Stomach (tissue), 9 donors: ENCODE results near the gene RAB36. TPM values are rescaled to one million over a fixed set of nuclear protein-coding genes. Genes with fewer than 3 reads are reported as not detected.

Experiments
- DNase-seq, 2 donors: peaks; one replicate each; pipeline versions ENCODE4 v3.0.0 to v3.0.0-alpha.2; 2013 to 2019
- H3K27ac ChIP-seq, 5 donors: fragments of 200-600 bp in 4 of 5; sonication (generic) in 4 of 5; one replicate each; pipeline ENCODE4 v1.5.1; 2013 to 2019; ENCODE audit warnings: mild to moderate bottlenecking in 1 of 5, moderate library complexity in 1 of 5
- H3K27me3 ChIP-seq, 3 donors: fragments of 200-600 bp; sonication (generic); one replicate each; pipeline ENCODE4 v1.5.1; 2017 to 2019; ENCODE audit warnings: mixed run types in 1 of 3
- H3K36me3 ChIP-seq, 4 donors: fragments of 200-600 bp; sonication (generic); 1 replicate in 3 of 4; 2 replicates in 1 of 4; pipeline ENCODE4 v1.5.1; 2016 to 2019
- H3K4me1 ChIP-seq, 4 donors: fragments of 200-600 bp; sonication (generic); one replicate each; pipeline ENCODE4 v1.5.1; 2016 to 2019
- H3K4me3 ChIP-seq, 4 donors: fragments of 200-600 bp; sonication (generic) in 3 of 4; one replicate each; pipeline ENCODE4 v1.5.1; 2016 to 2019; ENCODE audit warnings: mild to moderate bottlenecking in 1 of 4
- H3K9me3 ChIP-seq, 4 donors: fragments of 200-600 bp; sonication (generic); one replicate each; pipeline ENCODE4 v1.5.1; 2016 to 2019
- EP300 ChIP-seq: sonication (generic); formaldehyde crosslinking; IDR thresholded peaks from one replicate; pipeline ENCODE4 v1.6.1; 2017; ENCODE audit warnings: antibody characterized with exemption
- POLR2A ChIP-seq, 4 donors: fragments of 450-650 bp; IDR thresholded peaks; one replicate each; pipeline ENCODE4 v1.6.1; 2016; ENCODE audit warnings: antibody characterized with exemption in 4 of 4, control low read depth in 2 of 4, mild to moderate bottlenecking in 1 of 4, moderate library complexity in 1 of 4
- POLR2AphosphoS5 ChIP-seq, 3 donors: sonication (generic); formaldehyde crosslinking; IDR thresholded peaks; one replicate each; pipeline ENCODE4 v1.6.1; 2016; ENCODE audit warnings: antibody characterized with exemption in 3 of 3
- WGBS, 5 donors: extraction: QIAGEN DNeasy Blood & Tissue Kit in 3 of 5; methylation state at CpG; one replicate each; pipeline versions ENCODE4 v1.1.5 to v1.1.7; 2013 to 2018; 5-methylcytosine and 5-hydroxymethylcytosine counted together
- intact Hi-C: fragments of 100-400 bp; cut with DNase I; formaldehyde crosslinking; loops from one replicate; pipeline ENCODE4 v1.15.1; 2023; ENCODE audit warnings: low total_unique reads
- polyA plus RNA-seq, 3 donors: library from polyadenylated mRNA; stranded (reverse); fragments of 200-250 nt; gene quantifications; one replicate each; pipeline ENCODE4 v1.2.3, GENCODE V29; 2013
- total RNA-seq, 5 donors: library from RNA; depleted of rRNA; stranded (reverse); fragments of >200 nt; gene quantifications; one replicate each; pipeline versions ENCODE4 v1.1.0 to v1.2.3, GENCODE V29; 2014 to 2016
- TF ChIP-seq, protein P1 (sequence below), 7 experiments: fragments of 450-650 bp in 4 of 7; fragments of 200-600 bp in 3 of 7; sonication (generic) in 3 of 7; IDR thresholded peaks; one replicate each; pipeline ENCODE4 v1.5.1; 2016 to 2019; ENCODE audit warnings: antibody characterized with exemption in 7 of 7, control low read depth in 2 of 7, mild to moderate bottlenecking in 1 of 7
- donor health status: healthy with polysubstance abuse.
- donor health status: Bipolar disorder and iron deficiency.
- donor health status: healthy.

The RAB36 gene
- total and polyA plus RNA-seq, 8 donors = 0.58 to 7.6 (median 1.6) TPM; not detected in 1

DNA sequence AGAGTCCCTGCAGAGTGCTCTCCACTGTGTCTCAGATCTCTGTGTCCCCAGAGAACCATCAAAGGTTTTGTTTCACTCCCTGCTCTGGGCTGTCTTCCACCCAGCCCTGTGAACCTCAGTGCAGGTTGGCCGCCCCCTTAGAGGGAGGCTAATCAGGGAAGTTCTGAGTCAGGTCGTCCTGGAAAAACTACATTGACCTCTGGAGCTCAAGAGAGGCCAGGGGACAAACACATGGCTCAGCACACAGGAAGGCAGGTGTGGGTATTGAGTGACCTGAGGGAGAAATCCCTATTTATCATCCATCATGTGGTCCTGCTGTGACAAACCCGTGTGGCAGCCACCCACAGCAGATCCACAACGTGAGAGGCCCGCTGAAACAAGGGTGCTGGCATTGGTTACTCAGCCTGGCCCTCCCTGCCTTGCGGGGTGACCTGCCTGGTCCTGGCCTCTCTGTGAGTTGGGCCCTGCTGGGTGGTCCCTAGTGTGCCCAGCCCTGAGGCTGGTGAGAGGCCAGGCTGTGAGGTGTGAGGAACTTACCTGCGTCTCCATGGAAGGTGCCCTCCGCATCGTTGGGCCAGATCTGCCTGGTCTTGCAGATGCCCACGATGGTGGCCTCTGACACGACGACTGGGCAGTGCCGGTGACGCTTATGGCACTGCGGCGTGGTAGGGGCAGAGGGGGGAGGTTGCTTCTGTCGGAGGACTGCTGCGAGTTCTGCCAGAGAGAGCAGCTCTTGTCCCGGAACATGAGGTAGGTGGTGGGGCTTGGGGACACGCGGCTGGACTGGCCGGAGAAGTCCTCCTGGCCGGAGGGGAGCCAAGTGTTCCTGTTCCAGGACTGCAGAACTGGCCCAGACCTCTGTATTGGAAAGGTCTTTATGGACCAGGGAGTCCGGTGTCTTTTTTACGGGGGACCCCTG, 34.4 kb downstream of the RAB36 start:
- peaks cover 46 to 65% (median 60%) of the 10 kb centered on the region in 4 donors for H3K4me1 ChIP-seq
- TF ChIP-seq, protein P1, sequence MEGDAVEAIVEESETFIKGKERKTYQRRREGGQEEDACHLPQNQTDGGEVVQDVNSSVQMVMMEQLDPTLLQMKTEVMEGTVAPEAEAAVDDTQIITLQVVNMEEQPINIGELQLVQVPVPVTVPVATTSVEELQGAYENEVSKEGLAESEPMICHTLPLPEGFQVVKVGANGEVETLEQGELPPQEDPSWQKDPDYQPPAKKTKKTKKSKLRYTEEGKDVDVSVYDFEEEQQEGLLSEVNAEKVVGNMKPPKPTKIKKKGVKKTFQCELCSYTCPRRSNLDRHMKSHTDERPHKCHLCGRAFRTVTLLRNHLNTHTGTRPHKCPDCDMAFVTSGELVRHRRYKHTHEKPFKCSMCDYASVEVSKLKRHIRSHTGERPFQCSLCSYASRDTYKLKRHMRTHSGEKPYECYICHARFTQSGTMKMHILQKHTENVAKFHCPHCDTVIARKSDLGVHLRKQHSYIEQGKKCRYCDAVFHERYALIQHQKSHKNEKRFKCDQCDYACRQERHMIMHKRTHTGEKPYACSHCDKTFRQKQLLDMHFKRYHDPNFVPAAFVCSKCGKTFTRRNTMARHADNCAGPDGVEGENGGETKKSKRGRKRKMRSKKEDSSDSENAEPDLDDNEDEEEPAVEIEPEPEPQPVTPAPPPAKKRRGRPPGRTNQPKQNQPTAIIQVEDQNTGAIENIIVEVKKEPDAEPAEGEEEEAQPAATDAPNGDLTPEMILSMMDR (IDR thresholded peaks at IDR 0.05) = no peak
- TF ChIP-seq EP300 (no peak), POLR2A (IDR thresholded peaks at IDR 0.05) (no peak), POLR2AphosphoS5 (IDR thresholded peaks at IDR 0.05) (no peak)
- peak; percentile 44 to 58 for DNase-seq
- WGBS, 5 donors = 19 to 29% (median 22%) methylated on average over 19 to 25 of the region's 25 CpGs
- peak overlapping the region; percentile 66 to 73 (median 69) for H3K4me3 ChIP-seq
- intact Hi-C loops = loop anchor here (5.0 kb wide), 1 partner anchor 103 kb away; no protein-coding TSS in a partner anchor
- peaks cover 0 to 16% (median 4%) of the 10 kb centered on the region in 4 donors for H3K9me3 ChIP-seq
- no peaks in the 10 kb centered on the region for H3K27me3 ChIP-seq
- H3K36me3 ChIP-seq = peaks cover 0 to under 1% (median 0%) of the 10 kb centered on the region in 4 donors
- peak overlapping the region; percentile 81 to 90 (median 84) for H3K27ac ChIP-seq

DNA sequence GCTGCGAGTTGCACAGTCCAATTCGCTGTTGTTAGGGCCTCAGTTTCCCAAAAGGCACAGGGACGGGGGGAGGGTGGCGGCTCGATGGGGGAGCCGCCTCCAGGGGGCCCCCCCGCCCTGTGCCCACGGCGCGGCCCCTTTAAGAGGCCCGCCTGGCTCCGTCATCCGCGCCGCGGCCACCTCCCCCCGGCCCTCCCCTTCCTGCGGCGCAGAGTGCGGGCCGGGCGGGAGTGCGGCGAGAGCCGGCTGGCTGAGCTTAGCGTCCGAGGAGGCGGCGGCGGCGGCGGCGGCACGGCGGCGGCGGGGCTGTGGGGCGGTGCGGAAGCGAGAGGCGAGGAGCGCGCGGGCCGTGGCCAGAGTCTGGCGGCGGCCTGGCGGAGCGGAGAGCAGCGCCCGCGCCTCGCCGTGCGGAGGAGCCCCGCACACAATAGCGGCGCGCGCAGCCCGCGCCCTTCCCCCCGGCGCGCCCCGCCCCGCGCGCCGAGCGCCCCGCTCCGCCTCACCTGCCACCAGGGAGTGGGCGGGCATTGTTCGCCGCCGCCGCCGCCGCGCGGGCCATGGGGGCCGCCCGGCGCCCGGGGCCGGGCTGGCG, 35.1 kb downstream of the RAB36 start, which contains the start of gene BCR:
Gene BCR, plus strand, starts transcription at position 209 of the 592 bp plus-strand sequence. CDS start 452 bp downstream, outside the sequence.
- Histone ChIP-seq H3K36me3 (peaks cover 0 to 6% (median 0%) of the 10 kb centered on the region in 4 donors), H3K27me3 (no peaks in the 10 kb centered on the region), H3K27ac (peak within 1 kb of the TSS; percentile 81 to 90 (median 84)), H3K4me1 (peaks cover 53 to 73% (median 66%) of the 10 kb centered on the region in 4 donors), H3K9me3 (peaks cover 0 to 15% (median 4%) of the 10 kb centered on the region in 4 donors), H3K4me3 (peak within 1 kb of the TSS; percentile 66 to 73 (median 69))
- intact Hi-C loops = no loop called here
- peak; percentile 83 to 93 for DNase-seq
- WGBS, 5 donors = 0% methylated on average over 9 to 81 of the region's 88 CpGs
- TF ChIP-seq POLR2AphosphoS5 (IDR thresholded peaks at IDR 0.05) (peak; percentile 66 to 85 (median 75)), POLR2A (IDR thresholded peaks at IDR 0.05) (no peak), EP300 (no peak)
- TF ChIP-seq, protein P1 (IDR thresholded peaks at IDR 0.05) = no peak

DNA sequence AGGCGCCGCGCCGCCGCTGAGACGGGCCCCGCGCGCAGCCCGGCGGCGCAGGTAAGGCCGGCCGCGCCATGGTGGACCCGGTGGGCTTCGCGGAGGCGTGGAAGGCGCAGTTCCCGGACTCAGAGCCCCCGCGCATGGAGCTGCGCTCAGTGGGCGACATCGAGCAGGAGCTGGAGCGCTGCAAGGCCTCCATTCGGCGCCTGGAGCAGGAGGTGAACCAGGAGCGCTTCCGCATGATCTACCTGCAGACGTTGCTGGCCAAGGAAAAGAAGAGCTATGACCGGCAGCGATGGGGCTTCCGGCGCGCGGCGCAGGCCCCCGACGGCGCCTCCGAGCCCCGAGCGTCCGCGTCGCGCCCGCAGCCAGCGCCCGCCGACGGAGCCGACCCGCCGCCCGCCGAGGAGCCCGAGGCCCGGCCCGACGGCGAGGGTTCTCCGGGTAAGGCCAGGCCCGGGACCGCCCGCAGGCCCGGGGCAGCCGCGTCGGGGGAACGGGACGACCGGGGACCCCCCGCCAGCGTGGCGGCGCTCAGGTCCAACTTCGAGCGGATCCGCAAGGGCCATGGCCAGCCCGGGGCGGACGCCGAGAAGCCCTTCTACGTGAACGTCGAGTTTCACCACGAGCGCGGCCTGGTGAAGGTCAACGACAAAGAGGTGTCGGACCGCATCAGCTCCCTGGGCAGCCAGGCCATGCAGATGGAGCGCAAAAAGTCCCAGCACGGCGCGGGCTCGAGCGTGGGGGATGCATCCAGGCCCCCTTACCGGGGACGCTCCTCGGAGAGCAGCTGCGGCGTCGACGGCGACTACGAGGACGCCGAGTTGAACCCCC, 35.8 kb downstream of the RAB36 start:
- TF ChIP-seq, protein P1 (IDR thresholded peaks at IDR 0.05) = no peak
- TF ChIP-seq POLR2A (IDR thresholded peaks at IDR 0.05) (no peak), POLR2AphosphoS5 (IDR thresholded peaks at IDR 0.05) (no peak), EP300 (no peak)
- Histone ChIP-seq H3K4me3 (peak overlapping the region; percentile 66 to 73 (median 69)), H3K36me3 (peaks cover 0 to 6% (median 0%) of the 10 kb centered on the region in 4 donors), H3K4me1 (peaks cover 53 to 80% (median 69%) of the 10 kb centered on the region in 4 donors), H3K27ac (peak overlapping the region; percentile 75 to 90 (median 84)), H3K9me3 (peaks cover 0 to 8% (median 2%) of the 10 kb centered on the region in 4 donors), H3K27me3 (no peaks in the 10 kb centered on the region)
- intact Hi-C loops = no loop called here
- 6 to 16% (median 9%) methylated on average over 19 to 112 of the region's 112 CpGs for WGBS, 5 donors
- peak in 1 of 2 donors; percentile 66 for DNase-seq
